Measurements from ENCODE around the gene MRPL11. TPM values are rescaled to one million over a fixed set of nuclear protein-coding genes. Genes with fewer than 3 reads are reported as not detected.

Gene MRPL11
- total RNA-seq, 1 donor from 2014 or later: 28.5 TPM

DNA sequence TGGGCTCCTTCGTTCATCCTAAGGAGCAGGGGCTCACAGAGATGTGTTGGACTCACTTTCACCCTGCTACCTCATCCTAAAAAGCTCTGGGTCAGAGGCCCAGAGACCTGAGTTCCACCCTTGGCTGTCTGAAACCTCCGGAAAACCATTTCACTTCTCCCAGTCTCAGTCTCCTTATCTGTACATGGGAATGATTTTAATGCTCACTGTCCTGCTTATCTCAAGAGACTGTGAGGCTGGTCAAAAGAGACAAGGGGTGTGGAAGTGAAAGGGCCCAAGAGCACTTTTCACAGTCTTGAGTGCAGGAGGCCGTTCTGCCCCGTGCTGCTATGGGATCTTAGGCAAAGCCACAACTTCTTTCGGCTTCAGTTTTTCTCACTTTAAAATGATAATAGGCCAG is 31.0 kb downstream of the MRPL11 start:
- ATAC-seq (no peak), DNase-seq (ENCODE audit: low spot score) (no peak)

DNA sequence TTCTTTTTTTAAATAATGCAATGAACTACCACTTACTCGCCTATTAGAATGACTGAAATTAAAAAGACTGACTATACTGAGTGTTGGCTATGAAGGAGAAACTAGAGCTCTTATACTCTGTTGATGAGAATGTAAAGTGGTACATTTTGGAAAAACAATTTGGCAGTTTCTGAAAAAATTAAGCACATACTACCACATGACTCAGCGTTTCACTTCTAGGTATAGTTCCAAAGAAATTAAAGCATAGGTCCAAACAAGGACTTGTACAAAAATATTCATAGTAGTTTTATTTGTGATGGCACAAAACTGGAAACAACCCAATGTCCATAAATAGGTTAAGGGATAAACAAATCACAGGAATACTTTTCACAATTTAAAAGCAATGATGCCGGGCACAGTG is 44.7 kb downstream of the MRPL11 start:
- DNase-seq (ENCODE audit: low spot score): no peak
- no peak for ATAC-seq

DNA sequence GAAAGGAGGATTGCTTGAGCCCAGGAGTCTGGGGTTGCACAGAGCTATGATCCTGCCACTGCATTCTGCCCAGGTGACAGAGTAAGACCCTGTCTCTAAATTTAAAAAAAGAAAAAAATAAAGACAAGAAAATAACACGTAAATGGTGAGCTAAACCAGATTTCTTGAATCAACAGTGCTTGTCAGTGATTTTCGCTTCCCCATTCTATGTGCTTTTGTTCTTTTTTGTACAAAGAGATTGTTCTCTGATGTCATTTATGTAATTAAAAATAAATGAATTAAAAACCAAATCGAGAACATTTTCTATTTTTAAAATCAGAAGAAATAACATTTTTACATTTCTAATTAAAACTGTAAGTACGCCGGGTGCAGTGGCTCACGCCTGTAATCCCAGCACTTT is 47.3 kb downstream of the MRPL11 start:
- no peak for DNase-seq (ENCODE audit: low spot score)
- ATAC-seq: no peak

- ATAC-seq: peak; percentile 89
Measured at GRCh38 chr11:66388780-66389386, 49.8 kb downstream of the MRPL11 start.

DNA sequence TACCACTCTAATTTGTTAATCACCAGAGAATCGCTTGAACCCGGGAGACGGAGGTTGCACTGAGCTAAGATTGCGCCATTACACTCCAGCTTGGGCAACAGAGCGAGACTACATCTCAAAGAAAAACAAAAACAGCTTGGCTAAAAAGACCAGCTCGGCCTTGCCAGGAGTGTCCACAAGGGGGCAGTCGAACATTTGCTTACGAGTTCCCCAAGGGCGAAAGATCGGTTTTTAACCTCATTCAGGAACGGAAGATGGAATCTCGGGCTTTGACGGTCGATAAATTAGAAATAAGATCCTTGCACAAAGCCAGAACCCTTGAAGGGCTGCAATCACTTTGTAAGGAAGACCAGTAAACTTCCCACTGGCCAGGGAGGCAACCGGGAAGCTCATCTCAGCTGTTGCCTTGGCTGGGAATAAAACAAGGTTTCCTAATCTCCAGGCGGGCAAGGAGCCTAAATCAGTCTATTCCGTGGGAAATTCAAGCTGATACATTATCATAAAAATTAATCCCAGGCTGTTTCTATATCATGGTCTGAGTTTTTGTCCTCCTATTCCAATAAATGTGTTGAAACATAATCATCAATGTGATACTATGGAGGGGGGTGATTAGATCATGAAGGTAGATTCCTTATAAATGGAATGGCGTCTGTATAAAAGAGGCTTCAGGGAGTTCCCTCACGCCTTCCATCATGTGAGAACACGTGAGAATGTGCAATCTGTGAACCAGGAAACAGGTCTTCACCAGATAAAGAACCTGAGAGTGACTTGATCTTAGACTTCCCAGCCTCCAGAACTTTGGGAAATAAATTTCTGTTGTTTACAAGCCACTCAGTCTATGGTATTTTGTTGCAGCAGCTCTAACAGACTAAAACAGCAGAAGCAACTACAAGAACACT is 52.2 kb downstream of the MRPL11 start:
- DNase-seq (ENCODE audit: low spot score) (peak; percentile 78), ATAC-seq (peak; percentile 93)

More at GRCh38 chr11:66388780-66389386, 49.8 kb downstream of the MRPL11 start:
- DNase-seq (ENCODE audit: low spot score): no peak

Other genes starting within 250 kb of the MRPL11 start
- 5.6 TPM for gene KLC2, start 181.1 kb downstream of the MRPL11 start, total RNA-seq
- 58.0 TPM for gene RAB1B, start 170.2 kb downstream of the MRPL11 start, total RNA-seq
- gene CNIH2, start 160.7 kb downstream of the MRPL11 start, total RNA-seq: 0.13 TPM
- gene YIF1A, start 149.7 kb downstream of the MRPL11 start, total RNA-seq: 120 TPM
- 0.10 TPM for gene TMEM151A, start 147.0 kb downstream of the MRPL11 start, total RNA-seq
- 0.91 TPM for gene CD248, start 121.8 kb downstream of the MRPL11 start, total RNA-seq
- 0.93 TPM for gene RIN1, start 102.4 kb downstream of the MRPL11 start, total RNA-seq
- 11.2 TPM for gene BRMS1, start 93.7 kb downstream of the MRPL11 start, total RNA-seq
- gene B4GAT1, start 91.2 kb downstream of the MRPL11 start, total RNA-seq: 19.4 TPM
- 0.48 TPM for gene SLC29A2, start 67.1 kb downstream of the MRPL11 start, total RNA-seq
- not detected for gene NPAS4, start 17.8 kb downstream of the MRPL11 start, total RNA-seq
- 4.8 TPM for gene PELI3, start 28.1 kb upstream of the MRPL11 start, total RNA-seq
- gene DPP3, start 41.6 kb upstream of the MRPL11 start, total RNA-seq: 24.4 TPM
- gene BBS1, start 71.8 kb upstream of the MRPL11 start, total RNA-seq: 11.6 TPM
- 6.9 TPM for gene ZDHHC24, start 107.2 kb upstream of the MRPL11 start, total RNA-seq
- gene ACTN3, start 108.1 kb upstream of the MRPL11 start, total RNA-seq: not detected
- gene CTSF, start 129.8 kb upstream of the MRPL11 start, total RNA-seq: 45.5 TPM
- gene CCDC87, start 154.2 kb upstream of the MRPL11 start, total RNA-seq: 0.10 TPM
- 68.5 TPM for gene CCS, start 154.3 kb upstream of the MRPL11 start, total RNA-seq
- gene RBM14, start 177.8 kb upstream of the MRPL11 start, total RNA-seq: 31.5 TPM
- gene RBM4, start 199.9 kb upstream of the MRPL11 start, total RNA-seq: 36.3 TPM
- gene RBM4B, start 239.0 kb upstream of the MRPL11 start, total RNA-seq: 8.1 TPM